Measurements from ENCODE around the gene CD3E.

DNA sequence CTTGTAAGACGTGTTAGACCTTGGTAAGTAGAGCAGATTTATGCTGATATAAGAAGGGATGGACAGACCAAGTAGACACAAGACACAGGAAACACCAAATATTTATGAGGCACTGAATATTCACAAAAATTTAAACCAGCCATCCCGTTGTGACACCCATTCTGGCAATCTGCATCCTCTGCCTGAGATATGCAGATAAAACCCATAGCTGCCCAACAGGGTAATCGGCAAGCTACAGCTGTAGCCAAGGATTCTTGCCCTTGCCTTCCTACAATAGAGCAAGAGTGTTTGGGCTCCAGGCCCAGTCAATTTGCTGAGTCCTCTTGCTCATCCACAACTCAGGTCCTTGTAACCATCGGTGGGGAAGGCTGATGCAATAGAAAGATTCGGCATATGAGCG lies 21.9 kb upstream of the CD3E start:
- TF ChIP-seq EZH2 (IDR thresholded peaks at IDR 0.05; ENCODE audit: insufficient read depth, poor library complexity, severe bottlenecking) (no peak), EZH2phosphoT487 (IDR thresholded peaks at IDR 0.05; ENCODE audit: insufficient read depth, low read depth) (no peak)
